MM.1S (cell line): ENCODE measurements around the gene DHRSX.

Experiments
- DNase-seq: peaks from one replicate; pipeline ENCODE4 v3.0.0-alpha.2; 2015
- H2AFZ ChIP-seq: fragments of 300-600 bp; sonication (generic); 2 replicates; pipeline ENCODE4 v1.6.0; 2016; ENCODE audit warnings: antibody characterized with exemption, low read length
- H3F3A ChIP-seq: fragments of 300-600 bp; sonication (generic); 2 replicates; pipeline ENCODE4 v1.6.1; 2016; ENCODE audit warnings: mild to moderate bottlenecking, antibody characterized with exemption, low read length, moderate library complexity, mixed read lengths; ENCODE audit not compliant: insufficient read depth
- H3K27ac ChIP-seq: fragments of 300-600 bp; sonication (generic); 2 replicates; pipeline ENCODE4 v1.5.1; 2016; ENCODE audit warnings: mild to moderate bottlenecking, low read length
- H3K27me3 ChIP-seq: fragments of 300-600 bp; sonication (generic); replicated peaks from 2 replicates; pipeline ENCODE4 v1.6.0; 2016; ENCODE audit warnings: low read length; ENCODE audit not compliant: insufficient read depth
- H3K36me3 ChIP-seq: fragments of 300-600 bp; sonication (generic); replicated peaks from 2 replicates; pipeline ENCODE4 v1.6.1; 2016; ENCODE audit warnings: mild to moderate bottlenecking, low read length, mixed read lengths; ENCODE audit not compliant: insufficient read depth
- H3K4me1 ChIP-seq: fragments of 300-600 bp; sonication (generic); 2 replicates; pipeline ENCODE4 v1.6.1; 2016; ENCODE audit warnings: low read length, mixed read lengths
- H3K4me2 ChIP-seq: fragments of 300-600 bp; sonication (generic); 2 replicates; pipeline ENCODE4 v1.6.0; 2016; ENCODE audit warnings: low read depth, low read length
- H3K4me3 ChIP-seq: fragments of 300-600 bp; sonication (generic); 2 replicates; pipeline ENCODE4 v1.5.1; 2016; ENCODE audit warnings: low read length, mixed read lengths
- H3K79me2 ChIP-seq: fragments of 300-600 bp; sonication (generic); 2 replicates; pipeline ENCODE4 v1.6.1; 2016; ENCODE audit warnings: mixed run types, low read length, mixed read lengths
- H3K9ac ChIP-seq: fragments of 300-600 bp; sonication (generic); 2 replicates; pipeline ENCODE4 v1.6.1; 2016; ENCODE audit warnings: low read length, mixed read lengths
- H3K9me2 ChIP-seq: fragments of 300-600 bp; sonication (generic); replicated peaks from 2 replicates; pipeline ENCODE4 v1.6.1; 2016; ENCODE audit warnings: mild to moderate bottlenecking, low read length, mixed read lengths; ENCODE audit not compliant: insufficient read depth
- H3K9me3 ChIP-seq: fragments of 300-600 bp; sonication (generic); replicated peaks from 2 replicates; pipeline ENCODE4 v1.6.1; 2016; ENCODE audit warnings: mild to moderate bottlenecking, low read length, mixed read lengths; ENCODE audit not compliant: insufficient read depth
- H4K20me1 ChIP-seq: fragments of 300-600 bp; sonication (generic); 2 replicates; pipeline ENCODE4 v1.6.1; 2016; ENCODE audit warnings: mild to moderate bottlenecking, low read length, moderate library complexity, mixed read lengths; ENCODE audit not compliant: insufficient read depth
- EZH2 ChIP-seq: fragments of 300-600 bp; sonication (generic); optimal IDR thresholded peaks from 2 replicates; pipeline ENCODE3; 2017; ENCODE audit warnings: low read depth, mild to moderate bottlenecking, antibody characterized with exemption, low read length, mixed read lengths
- EZH2phosphoT487 ChIP-seq: fragments of 300-600 bp; sonication (generic); IDR thresholded peaks from 2 replicates; pipeline ENCODE4 v1.6.1; 2018; ENCODE audit warnings: antibody characterized with exemption, low read length
- TF ChIP-seq, protein P1 (sequence below): fragments of 300-600 bp; sonication (generic); IDR thresholded peaks from 2 replicates; pipeline ENCODE4 v1.5.1; 2016; ENCODE audit warnings: antibody characterized with exemption, low read length, mixed read lengths

Gene DHRSX

GRCh38 chrX:2427147-2427546 is 73.6 kb downstream of the DHRSX start:
- H2AFZ ChIP-seq = no peak overlapping the region
- no peak overlapping the region for H3K4me2 ChIP-seq
- H3K9me3 ChIP-seq = no peaks in the 10 kb centered on the region
- no peaks in the 10 kb centered on the region for H3K27me3 ChIP-seq
- H3K4me1 ChIP-seq = no peaks in the 10 kb centered on the region
- TF ChIP-seq, protein P1, sequence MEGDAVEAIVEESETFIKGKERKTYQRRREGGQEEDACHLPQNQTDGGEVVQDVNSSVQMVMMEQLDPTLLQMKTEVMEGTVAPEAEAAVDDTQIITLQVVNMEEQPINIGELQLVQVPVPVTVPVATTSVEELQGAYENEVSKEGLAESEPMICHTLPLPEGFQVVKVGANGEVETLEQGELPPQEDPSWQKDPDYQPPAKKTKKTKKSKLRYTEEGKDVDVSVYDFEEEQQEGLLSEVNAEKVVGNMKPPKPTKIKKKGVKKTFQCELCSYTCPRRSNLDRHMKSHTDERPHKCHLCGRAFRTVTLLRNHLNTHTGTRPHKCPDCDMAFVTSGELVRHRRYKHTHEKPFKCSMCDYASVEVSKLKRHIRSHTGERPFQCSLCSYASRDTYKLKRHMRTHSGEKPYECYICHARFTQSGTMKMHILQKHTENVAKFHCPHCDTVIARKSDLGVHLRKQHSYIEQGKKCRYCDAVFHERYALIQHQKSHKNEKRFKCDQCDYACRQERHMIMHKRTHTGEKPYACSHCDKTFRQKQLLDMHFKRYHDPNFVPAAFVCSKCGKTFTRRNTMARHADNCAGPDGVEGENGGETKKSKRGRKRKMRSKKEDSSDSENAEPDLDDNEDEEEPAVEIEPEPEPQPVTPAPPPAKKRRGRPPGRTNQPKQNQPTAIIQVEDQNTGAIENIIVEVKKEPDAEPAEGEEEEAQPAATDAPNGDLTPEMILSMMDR = no peak
- TF ChIP-seq EZH2phosphoT487 (no peak), EZH2 (no peak)
- H3K9ac ChIP-seq = no peak overlapping the region
- no peak for DNase-seq
- H3K9me2 ChIP-seq = no peaks in the 10 kb centered on the region
- no peaks in the 10 kb centered on the region for H3K36me3 ChIP-seq
- H3K27ac ChIP-seq = no peak overlapping the region
- H3K79me2 ChIP-seq = no peaks in the 10 kb centered on the region
- no peaks in the 10 kb centered on the region for H3F3A ChIP-seq
- H4K20me1 ChIP-seq = no peaks in the 10 kb centered on the region
- no peak overlapping the region for H3K4me3 ChIP-seq

DNA sequence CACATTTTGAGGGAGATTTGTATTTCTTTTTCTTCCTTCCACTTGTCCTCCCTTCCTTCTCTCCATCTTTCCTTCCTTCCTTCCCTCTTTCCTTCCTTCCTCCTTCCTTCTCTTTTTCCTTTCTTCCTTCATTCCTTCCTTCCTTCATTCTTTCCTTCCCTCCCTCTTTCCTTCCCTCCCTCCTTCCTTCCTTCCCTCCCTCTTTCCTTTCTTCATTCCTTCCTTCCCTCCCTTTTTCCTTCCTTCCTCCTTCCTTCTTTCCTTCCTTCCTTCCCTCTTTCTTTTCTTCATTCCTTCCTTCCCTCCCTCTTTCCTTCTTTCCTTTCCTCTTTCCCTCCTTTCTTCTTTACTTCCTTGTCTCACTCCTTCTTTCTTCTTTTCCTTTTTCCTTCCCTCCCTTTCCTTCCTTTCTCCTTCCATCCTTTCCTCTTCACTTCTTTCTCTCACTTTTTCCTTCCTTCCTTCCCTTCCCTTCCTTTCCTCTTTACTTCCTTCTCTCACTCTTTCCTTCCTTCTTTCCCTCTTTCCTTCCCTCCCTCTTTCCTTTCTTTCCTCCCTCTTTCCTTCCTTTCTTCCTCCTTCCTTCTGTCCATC is 74.4 kb downstream of the DHRSX start:
- no peak for DNase-seq
- no peak overlapping the region for H3K4me2 ChIP-seq
- no peaks in the 10 kb centered on the region for H3K9me2 ChIP-seq
- H3K79me2 ChIP-seq = no peaks in the 10 kb centered on the region
- H4K20me1 ChIP-seq = no peaks in the 10 kb centered on the region
- no peak overlapping the region for H3K9ac ChIP-seq
- H3K27ac ChIP-seq = no peak overlapping the region
- no peak overlapping the region for H3K4me3 ChIP-seq
- no peaks in the 10 kb centered on the region for H3K9me3 ChIP-seq
- no peaks in the 10 kb centered on the region for H3K4me1 ChIP-seq
- TF ChIP-seq EZH2phosphoT487 = no peak
- TF ChIP-seq, protein P1 = no peak
- TF ChIP-seq EZH2 = no peak
- no peak overlapping the region for H2AFZ ChIP-seq
- no peaks in the 10 kb centered on the region for H3K36me3 ChIP-seq
- H3K27me3 ChIP-seq = no peaks in the 10 kb centered on the region
- no peaks in the 10 kb centered on the region for H3F3A ChIP-seq

DNA sequence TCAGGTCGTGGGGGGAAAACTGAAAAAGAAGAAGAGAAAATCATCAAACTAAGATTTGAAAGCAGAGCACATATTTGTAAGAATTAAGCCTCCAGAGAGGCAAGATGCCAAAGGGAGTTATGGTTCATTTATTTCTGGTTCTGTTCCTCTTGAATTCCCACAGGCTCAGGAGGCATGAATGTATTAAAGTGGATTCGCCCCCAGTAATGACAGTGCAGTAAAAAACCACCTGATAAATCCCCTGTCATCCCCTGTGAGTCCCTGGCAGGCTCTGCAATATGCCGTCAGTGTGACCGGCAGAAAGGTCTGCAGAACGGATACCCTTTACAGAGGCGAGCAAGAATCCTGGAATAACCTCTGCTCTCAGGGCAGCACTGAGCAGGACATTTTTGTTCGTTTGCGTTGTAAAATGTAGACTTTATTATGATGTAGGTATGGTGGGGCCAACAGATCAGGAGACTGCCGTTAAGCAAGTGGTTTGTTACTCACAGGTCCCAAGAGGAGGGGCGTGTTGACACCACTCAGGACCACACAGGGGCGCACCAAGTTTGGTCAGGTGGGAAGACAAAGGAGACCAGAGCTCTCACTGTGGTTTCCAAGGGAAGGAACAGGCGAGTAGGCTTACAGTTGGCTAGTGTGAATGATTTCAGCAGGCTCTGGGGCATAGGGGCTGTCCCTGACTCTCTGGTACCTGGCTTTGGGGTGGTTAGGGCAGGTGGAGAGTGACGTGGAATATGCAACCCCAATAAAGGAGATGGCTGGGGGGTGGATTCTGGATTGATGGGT is 75.3 kb downstream of the DHRSX start:
- no peaks in the 10 kb centered on the region for H3K9me2 ChIP-seq
- H4K20me1 ChIP-seq = no peaks in the 10 kb centered on the region
- DNase-seq = no peak
- no peaks in the 10 kb centered on the region for H3F3A ChIP-seq
- H3K9me3 ChIP-seq = no peaks in the 10 kb centered on the region
- no peak overlapping the region for H3K4me3 ChIP-seq
- no peaks in the 10 kb centered on the region for H3K36me3 ChIP-seq
- H3K4me1 ChIP-seq = no peaks in the 10 kb centered on the region
- H3K4me2 ChIP-seq = no peak overlapping the region
- H3K27ac ChIP-seq = no peak overlapping the region
- no peak for TF ChIP-seq EZH2
- no peak for TF ChIP-seq EZH2phosphoT487
- TF ChIP-seq, protein P1 = no peak
- H3K27me3 ChIP-seq = no peaks in the 10 kb centered on the region
- no peak overlapping the region for H3K9ac ChIP-seq
- no peaks in the 10 kb centered on the region for H3K79me2 ChIP-seq
- H2AFZ ChIP-seq = no peak overlapping the region
